Brain pericyte (primary cell): ENCODE results near the gene ACIN1.

Experiments used
- DNase-seq: peaks from one replicate; pipeline ENCODE4 v3.0.0-alpha.2; 2012; ENCODE audit warnings: low read depth, low spot score

Gene ACIN1

GRCh38 chr14:23043754-23044153 lies 51.2 kb downstream of the ACIN1 start:
- no peak for DNase-seq

- no peak for DNase-seq
Measured at GRCh38 chr14:23043145-23043544, 51.8 kb downstream of the ACIN1 start.

GRCh38 chr14:23042162-23042965 lies 52.6 kb downstream of the ACIN1 start, which contains the start of gene PSMB11:
TSS of gene PSMB11 (plus strand) at chr14:23042212. CDS start at chr14:23042226, 14 bp downstream.
- no peak for DNase-seq

GRCh38 chr14:23041729-23042128 lies 53.2 kb downstream of the ACIN1 start:
- no peak for DNase-seq

- no peak for DNase-seq
Measured at GRCh38 chr14:23040100-23040499, 54.8 kb downstream of the ACIN1 start.

GRCh38 chr14:23035303-23036144 lies 59.4 kb downstream of the ACIN1 start:
- no peak for DNase-seq

GRCh38 chr14:23034498-23035302 lies 60.2 kb downstream of the ACIN1 start, which contains the start of gene PSMB5:
TSS of gene PSMB5 (minus strand) at chr14:23034900. CDS start at chr14:23034881, 19 bp downstream.
- peak; percentile 91 for DNase-seq

GRCh38 chr14:23033801-23034497 lies 61.0 kb downstream of the ACIN1 start:
- no peak for DNase-seq

- DNase-seq: no peak
Measured at GRCh38 chr14:23033251-23033727, 61.6 kb downstream of the ACIN1 start.

- DNase-seq: no peak
Measured at GRCh38 chr14:23030936-23031335, 64.0 kb downstream of the ACIN1 start.

GRCh38 chr14:23028799-23029198 lies 66.1 kb downstream of the ACIN1 start:
- no peak for DNase-seq

- no peak for DNase-seq
Measured at GRCh38 chr14:23025151-23025814, 69.7 kb downstream of the ACIN1 start.

GRCh38 chr14:23024612-23025075 lies 70.3 kb downstream of the ACIN1 start:
- DNase-seq: no peak

GRCh38 chr14:23023795-23024152 lies 71.2 kb downstream of the ACIN1 start:
- DNase-seq: no peak

GRCh38 chr14:23023022-23023794 lies 71.7 kb downstream of the ACIN1 start:
- DNase-seq: no peak

- DNase-seq: no peak
Measured at GRCh38 chr14:23021889-23022442, 73.0 kb downstream of the ACIN1 start.

- no peak for DNase-seq
Measured at GRCh38 chr14:23021434-23021833, 73.5 kb downstream of the ACIN1 start.

- no peak for DNase-seq
Measured at GRCh38 chr14:23020143-23021128, 74.5 kb downstream of the ACIN1 start.
